HFFc6 (cell line): ENCODE results near the gene KRT28. TPM values are rescaled to one million over a fixed set of nuclear protein-coding genes. Genes with fewer than 3 reads are reported as not detected.

Source experiments
- DNase-seq: peaks from one replicate; pipeline ENCODE4 v3.0.0-alpha.2; 2018
- H3K27ac Mint-ChIP-seq: 2 replicates; pipeline ENCODE4 v1.8.0; 2020; ENCODE audit warnings: mild to moderate bottlenecking, mixed read lengths
- H3K27me3 Mint-ChIP-seq: 2 replicates; pipeline ENCODE4 v1.8.0; 2021; ENCODE audit warnings: mild to moderate bottlenecking, moderate library complexity, mixed read lengths; ENCODE audit not compliant: insufficient read depth
- H3K36me3 Mint-ChIP-seq: 2 replicates; pipeline ENCODE4 v1.8.0; 2021; ENCODE audit warnings: low read depth, mixed read lengths
- H3K4me1 Mint-ChIP-seq: 2 replicates; pipeline ENCODE4 v1.8.0; 2020; ENCODE audit warnings: low read depth, mixed read lengths
- H3K4me3 Mint-ChIP-seq: 2 replicates; pipeline ENCODE4 v1.8.0; 2020; ENCODE audit warnings: mild to moderate bottlenecking, moderate library complexity, mixed read lengths
- H3K9me3 Mint-ChIP-seq: 2 replicates; pipeline ENCODE4 v1.8.0; 2020; ENCODE audit warnings: mild to moderate bottlenecking, mixed read lengths
- CTCF ChIP-seq: fragments of 200-600 bp; sonication (generic); IDR thresholded peaks from 2 replicates; pipeline ENCODE4 v1.5.0; 2021; ENCODE audit warnings: antibody characterized with exemption, mild to moderate bottlenecking
- total RNA-seq, 6 experiments: library from RNA; stranded (reverse); fragmentation: NEBNext Ultra II Directional; extraction: Animal tissue kit (Norgen Biotek cat#: 25700); gene quantifications; 2 replicates in 1 of 6; 3 replicates in 5 of 6; pipeline ENCODE4 v1.2.3, GENCODE V29; 2021

Gene KRT28
- total RNA-seq, 6 experiments from 2014 or later: not detected

DNA sequence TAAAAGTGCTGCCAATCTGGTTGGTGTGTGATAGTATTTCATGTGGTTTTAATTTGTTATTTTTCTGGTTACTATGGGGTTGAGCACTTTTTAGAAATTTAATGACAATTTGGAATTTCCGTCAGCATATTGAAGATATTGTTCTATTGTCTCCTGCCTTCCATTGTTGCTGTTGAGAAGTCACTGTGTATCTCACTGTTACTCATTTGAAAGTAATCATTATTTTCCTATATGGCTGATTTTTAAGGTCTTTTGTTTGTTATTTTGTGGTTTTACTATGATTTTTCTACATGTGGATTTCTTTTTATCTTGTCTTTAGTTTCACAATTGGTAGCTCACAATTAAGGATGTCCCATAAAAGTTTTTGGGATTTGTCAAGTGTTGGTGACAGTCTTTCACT lies 36.0 kb downstream of the KRT28 start:
- Mint-ChIP-seq H3K9me3 (peaks cover 46% of the 10 kb centered on the region), H3K36me3 (peaks cover 10% of the 10 kb centered on the region), H3K4me3 (no peak overlapping the region), H3K27ac (no peak overlapping the region), H3K4me1 (no peaks in the 10 kb centered on the region), H3K27me3 (peaks cover 13% of the 10 kb centered on the region)
- TF ChIP-seq CTCF: no peak
- DNase-seq: no peak

DNA sequence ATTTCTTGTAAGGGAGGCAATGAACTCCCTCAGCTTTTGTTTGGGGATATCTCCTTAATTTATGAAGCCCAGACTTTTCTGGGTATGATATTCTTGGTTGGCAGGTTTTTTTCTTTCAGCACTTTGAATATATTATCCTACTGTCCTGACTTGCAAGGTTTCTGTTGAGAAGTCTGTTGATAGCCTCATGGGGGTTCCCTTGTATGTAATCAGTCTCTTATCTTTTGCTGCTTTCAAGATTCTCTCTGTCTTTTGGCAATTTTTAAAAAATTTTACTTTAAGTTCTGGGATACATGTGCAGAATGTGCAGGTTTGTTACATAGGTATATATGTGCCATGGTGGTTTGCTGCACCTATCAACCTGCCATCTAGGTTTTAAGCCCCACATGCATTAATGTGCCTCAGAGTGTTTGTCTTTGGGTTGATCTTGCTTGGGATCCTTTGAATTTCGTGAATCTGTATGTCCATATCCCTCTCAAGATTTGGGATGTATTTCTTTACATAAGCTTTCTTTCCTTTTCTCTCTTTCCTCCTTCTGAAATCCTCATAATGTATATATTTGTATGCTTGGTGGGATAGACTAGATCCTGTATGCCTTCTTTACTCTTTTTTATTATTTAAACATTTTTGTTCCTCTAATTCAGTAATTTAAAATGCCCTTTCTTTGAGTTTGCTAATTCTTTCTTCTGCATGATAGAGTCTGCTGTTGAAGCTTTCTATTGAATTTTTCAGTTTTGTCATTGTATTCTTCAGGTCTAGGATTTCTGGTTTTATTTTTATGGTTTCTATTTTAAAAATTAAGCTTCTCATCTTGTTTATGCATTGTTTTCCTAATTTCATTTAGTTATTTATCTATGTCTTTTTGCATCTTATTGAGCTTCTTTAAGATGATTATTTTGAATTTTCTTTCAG lies 39.4 kb downstream of the KRT28 start:
- no peaks in the 10 kb centered on the region for H3K4me1 Mint-ChIP-seq
- DNase-seq: no peak
- no peak for TF ChIP-seq CTCF
- H3K27me3 Mint-ChIP-seq: peaks cover 13% of the 10 kb centered on the region
- H3K27ac Mint-ChIP-seq: no peak overlapping the region
- peaks cover 46% of the 10 kb centered on the region for H3K9me3 Mint-ChIP-seq
- peaks cover 10% of the 10 kb centered on the region for H3K36me3 Mint-ChIP-seq
- no peak overlapping the region for H3K4me3 Mint-ChIP-seq

- H3K9me3 Mint-ChIP-seq: peaks cover 12% of the 10 kb centered on the region
- peaks cover 6% of the 10 kb centered on the region; the same call in 1 of the 2 replicates for H3K36me3 Mint-ChIP-seq
- H3K27ac Mint-ChIP-seq: no peak within 1 kb of the TSS
- no peak for TF ChIP-seq CTCF
- no peak within 1 kb of the TSS for H3K4me3 Mint-ChIP-seq
- H3K4me1 Mint-ChIP-seq: no peaks in the 10 kb centered on the region
- DNase-seq: no peak
- peaks cover 25% of the 10 kb centered on the region for H3K27me3 Mint-ChIP-seq
These were observed 44.5 kb downstream of the KRT28 start, which contains the start of gene KRT25 for GRCh38 chr17:40755231-40755630. TSS of gene KRT25 (minus strand) at chr17:40755331. CDS start at chr17:40755271, 60 bp downstream.

- H3K4me3 Mint-ChIP-seq: no peak overlapping the region
- H3K27me3 Mint-ChIP-seq: peaks cover 29% of the 10 kb centered on the region
- H3K27ac Mint-ChIP-seq: no peak overlapping the region
- TF ChIP-seq CTCF: no peak
- H3K36me3 Mint-ChIP-seq: no peaks in the 10 kb centered on the region
- H3K9me3 Mint-ChIP-seq: no peaks in the 10 kb centered on the region
- no peaks in the 10 kb centered on the region for H3K4me1 Mint-ChIP-seq
- DNase-seq: no peak
These were observed 46.0 kb downstream of the KRT28 start for GRCh38 chr17:40753804-40754203.

DNA sequence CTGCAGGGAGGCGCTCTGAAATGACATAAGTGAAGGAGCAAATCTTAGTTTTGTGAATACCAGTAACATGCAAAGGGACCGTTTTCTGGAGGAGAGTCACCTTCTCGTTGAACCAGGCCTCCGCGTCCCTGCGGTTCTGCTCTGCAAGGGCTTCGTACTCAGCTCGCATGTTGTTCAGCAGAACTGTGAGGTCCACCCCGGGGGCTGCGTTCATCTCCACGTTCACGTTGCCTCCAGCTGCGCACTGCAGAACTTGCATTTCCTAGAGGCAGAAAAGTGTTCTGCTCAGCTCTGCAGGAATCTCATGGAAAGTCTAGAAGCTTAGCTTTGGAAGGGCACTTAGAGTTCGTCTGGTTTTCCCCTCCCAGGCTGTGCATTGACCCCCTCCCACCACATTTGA lies 48.7 kb downstream of the KRT28 start:
- no peak for DNase-seq
- Mint-ChIP-seq H3K36me3 (no peaks in the 10 kb centered on the region), H3K27ac (no peak overlapping the region), H3K27me3 (peaks cover 30% of the 10 kb centered on the region), H3K4me3 (no peak overlapping the region), H3K4me1 (no peaks in the 10 kb centered on the region), H3K9me3 (no peaks in the 10 kb centered on the region)
- TF ChIP-seq CTCF: no peak
